ENCODE results near the gene TEX29. TPM values are rescaled to one million over a fixed set of nuclear protein-coding genes. Genes with fewer than 3 reads are reported as not detected.

Gene TEX29
- total and polyA plus RNA-seq, 2 donors (not counting 1 experiment from before 2014, with no cell fraction given) = 0.66 to 0.86 TPM

GRCh38 chr13:111337206-111337605, 16.8 kb downstream of the TEX29 start:
- H3K27ac Mint-ChIP-seq = no peak overlapping the region
- CTCF ChIA-PET = no interaction called here
- no peak for DNase-seq

DNA sequence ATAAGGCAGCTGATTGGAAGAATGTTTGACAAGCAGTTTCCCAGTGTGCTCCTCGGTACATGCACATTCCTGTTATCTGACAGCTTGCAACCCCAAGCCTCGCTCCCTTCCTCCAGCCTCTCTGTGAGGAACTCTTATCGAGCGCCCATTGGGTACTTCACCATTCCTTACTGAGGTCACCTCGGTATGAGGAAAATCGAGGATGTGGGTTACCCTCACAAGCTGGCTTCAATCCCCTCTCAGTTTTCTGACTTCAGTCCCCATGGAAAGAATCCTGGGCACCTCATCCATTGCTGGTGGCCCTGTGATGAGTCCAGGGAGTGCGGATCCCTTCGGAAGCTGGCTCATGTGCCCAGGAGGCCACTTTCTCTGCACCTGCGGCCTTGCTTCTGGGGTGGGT, 17.3 kb downstream of the TEX29 start:
- H3K36me3 ChIP-seq (replicated peaks in 1 of 2; ENCODE audit: control extremely low read depth in 1 of 2, control insufficient read depth in 1 of 2, extremely low read depth in 1 of 2, insufficient read depth in 2 of 2, low read length in 1 of 2) = peaks cover 0 to 1% of the 10 kb centered on the region in 2 experiments
- no peak overlapping the region for H3K27ac Mint-ChIP-seq
- H3K4me3 ChIP-seq (ENCODE audit: control extremely low read depth in 1 of 5, extremely low read depth in 1 of 5, insufficient read depth in 1 of 5, low read depth in 2 of 5, low read length in 4 of 5) = no peak overlapping the region
- intact Hi-C loops (cut with micrococcal nuclease) = no loop called here
- DNase-seq = no peak
- CTCF ChIA-PET = no interaction called here
- peaks cover 6% of the 10 kb centered on the region for H3K9me3 Mint-ChIP-seq (ENCODE audit: insufficient read depth)
- H3K27me3 ChIP-seq (replicated peaks in 1 of 4; ENCODE audit: control extremely low read depth in 1 of 4, control insufficient read depth in 3 of 4, insufficient read depth in 4 of 4, low read length in 3 of 4) = no peaks in the 10 kb centered on the region
- ATAC-seq (ENCODE audit: low read depth) = no peak
- POLR2A ChIA-PET = no interaction called here
- no peak overlapping the region for H2AFZ ChIP-seq (ENCODE audit: insufficient read depth, low read depth, low read length, poor library complexity, severe bottlenecking)
- H3K27me3 Mint-ChIP-seq = no peaks in the 10 kb centered on the region
- no peak overlapping the region for H3K9ac ChIP-seq (ENCODE audit: low read length)
- H3K4me1 Mint-ChIP-seq = no peaks in the 10 kb centered on the region
- H3K9me3 ChIP-seq (ENCODE audit: control extremely low read depth in 1 of 3, control insufficient read depth in 2 of 3, insufficient read depth in 1 of 3, low read length in 2 of 3) = peaks cover 0 to 15% (median 4%) of the 10 kb centered on the region in 3 donors
- H3K27ac ChIP-seq (ENCODE audit: low read length in 2 of 2) = no peak overlapping the region
- H4K20me1 ChIP-seq (ENCODE audit: control insufficient read depth, insufficient read depth, low read length, poor library complexity, severe bottlenecking) = no peaks in the 10 kb centered on the region
- H3K79me2 ChIP-seq (ENCODE audit: control insufficient read depth, insufficient read depth, low read length) = no peaks in the 10 kb centered on the region
- no peaks in the 10 kb centered on the region for H3K4me1 ChIP-seq (ENCODE audit: control insufficient read depth in 2 of 2, insufficient read depth in 2 of 2, low read length in 2 of 2)
- TF ChIP-seq, protein P1, sequence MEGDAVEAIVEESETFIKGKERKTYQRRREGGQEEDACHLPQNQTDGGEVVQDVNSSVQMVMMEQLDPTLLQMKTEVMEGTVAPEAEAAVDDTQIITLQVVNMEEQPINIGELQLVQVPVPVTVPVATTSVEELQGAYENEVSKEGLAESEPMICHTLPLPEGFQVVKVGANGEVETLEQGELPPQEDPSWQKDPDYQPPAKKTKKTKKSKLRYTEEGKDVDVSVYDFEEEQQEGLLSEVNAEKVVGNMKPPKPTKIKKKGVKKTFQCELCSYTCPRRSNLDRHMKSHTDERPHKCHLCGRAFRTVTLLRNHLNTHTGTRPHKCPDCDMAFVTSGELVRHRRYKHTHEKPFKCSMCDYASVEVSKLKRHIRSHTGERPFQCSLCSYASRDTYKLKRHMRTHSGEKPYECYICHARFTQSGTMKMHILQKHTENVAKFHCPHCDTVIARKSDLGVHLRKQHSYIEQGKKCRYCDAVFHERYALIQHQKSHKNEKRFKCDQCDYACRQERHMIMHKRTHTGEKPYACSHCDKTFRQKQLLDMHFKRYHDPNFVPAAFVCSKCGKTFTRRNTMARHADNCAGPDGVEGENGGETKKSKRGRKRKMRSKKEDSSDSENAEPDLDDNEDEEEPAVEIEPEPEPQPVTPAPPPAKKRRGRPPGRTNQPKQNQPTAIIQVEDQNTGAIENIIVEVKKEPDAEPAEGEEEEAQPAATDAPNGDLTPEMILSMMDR (IDR thresholded peaks at IDR 0.05) = no peak
- TF ChIP-seq EZH2 (IDR thresholded peaks at IDR 0.05; ENCODE audit: borderline replicate concordance, insufficient read depth, low read depth, low read length, poor library complexity, severe bottlenecking) = no peak
- no peak overlapping the region for H3K4me3 Mint-ChIP-seq
- WGBS (ENCODE audit: insufficient coverage) = 88% methylated on average over 9 of the region's 9 CpGs
- H3K4me2 ChIP-seq (replicated peaks; ENCODE audit: low read depth, low read length, poor library complexity, severe bottlenecking) = no peak overlapping the region

More at GRCh38 chr13:111337206-111337605, 16.8 kb downstream of the TEX29 start:
- no peak overlapping the region for H3K4me2 ChIP-seq (replicated peaks; ENCODE audit: low read depth, low read length, poor library complexity, severe bottlenecking)
- intact Hi-C loops (cut with micrococcal nuclease) = no loop called here
- WGBS (ENCODE audit: insufficient coverage) = 93% methylated on average over 4 of the region's 4 CpGs
- no peak overlapping the region for H3K9ac ChIP-seq (ENCODE audit: low read length)
- Mint-ChIP-seq H3K4me3 (no peak overlapping the region), H3K4me1 (no peaks in the 10 kb centered on the region), H3K27me3 (no peaks in the 10 kb centered on the region), H3K9me3 (ENCODE audit: insufficient read depth) (peaks cover 6% of the 10 kb centered on the region)
- H3K4me1 ChIP-seq (ENCODE audit: control insufficient read depth in 2 of 2, insufficient read depth in 2 of 2, low read length in 2 of 2) = no peaks in the 10 kb centered on the region
- no peaks in the 10 kb centered on the region for H4K20me1 ChIP-seq (ENCODE audit: control insufficient read depth, insufficient read depth, low read length, poor library complexity, severe bottlenecking)
- ATAC-seq (ENCODE audit: low read depth) = no peak
- H3K27ac ChIP-seq (ENCODE audit: low read length in 2 of 2) = no peak overlapping the region
- H3K27me3 ChIP-seq (replicated peaks in 1 of 4; ENCODE audit: control extremely low read depth in 1 of 4, control insufficient read depth in 3 of 4, insufficient read depth in 4 of 4, low read length in 3 of 4) = no peaks in the 10 kb centered on the region
- H3K9me3 ChIP-seq (ENCODE audit: control extremely low read depth in 1 of 3, control insufficient read depth in 2 of 3, insufficient read depth in 1 of 3, low read length in 2 of 3) = peaks cover 0 to 15% (median 4%) of the 10 kb centered on the region in 3 donors
- no peaks in the 10 kb centered on the region for H3K79me2 ChIP-seq (ENCODE audit: control insufficient read depth, insufficient read depth, low read length)
- POLR2A ChIA-PET = no interaction called here
- H2AFZ ChIP-seq (ENCODE audit: insufficient read depth, low read depth, low read length, poor library complexity, severe bottlenecking) = no peak overlapping the region
- TF ChIP-seq, protein P1 (IDR thresholded peaks at IDR 0.05) = no peak
- no peak for TF ChIP-seq EZH2 (IDR thresholded peaks at IDR 0.05; ENCODE audit: borderline replicate concordance, insufficient read depth, low read depth, low read length, poor library complexity, severe bottlenecking)
- H3K36me3 ChIP-seq (replicated peaks in 1 of 2; ENCODE audit: control extremely low read depth in 1 of 2, control insufficient read depth in 1 of 2, extremely low read depth in 1 of 2, insufficient read depth in 2 of 2, low read length in 1 of 2) = peaks cover 0 to 1% of the 10 kb centered on the region in 2 experiments
- no peak overlapping the region for H3K4me3 ChIP-seq (ENCODE audit: control extremely low read depth in 1 of 5, extremely low read depth in 1 of 5, insufficient read depth in 1 of 5, low read depth in 2 of 5, low read length in 4 of 5)
